NCI-H146 treated with DMSO at 0.1 percent for 48 hours (cell line): ENCODE data around the gene HRK.
"Not testable (repeated sequence)": the region's sequence is repeated elsewhere in the genome, so short reads cannot be mapped to it uniquely, and the experiment has no call there.

ENCODE experiments used
- DNase-seq: peaks from one replicate; lab custom pipeline; 2025; ENCODE audit not compliant: unreplicated experiment; lab: John Stamatoyannopoulos, UW

HRK gene

DNA sequence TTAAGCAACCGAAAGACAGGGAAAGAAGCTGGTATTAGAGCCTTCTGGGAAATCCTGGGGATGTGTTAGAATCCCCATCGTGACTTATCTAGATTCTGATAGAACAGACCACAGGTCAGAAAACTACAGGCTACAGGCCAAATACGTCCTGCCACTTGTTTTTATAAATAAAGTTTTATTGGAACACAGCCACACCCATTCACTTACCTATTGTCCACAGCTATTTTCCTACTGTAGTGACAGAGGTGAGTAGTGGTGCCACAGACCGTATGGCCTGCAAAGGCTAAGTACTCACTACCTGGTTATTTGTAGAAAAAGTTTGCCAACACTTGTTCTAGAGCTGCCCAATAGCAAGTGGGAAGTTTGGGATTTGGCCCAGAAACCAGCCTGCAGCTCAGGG lies 53.8 kb downstream of the HRK start:
- DNase-seq, result no peak

DNA sequence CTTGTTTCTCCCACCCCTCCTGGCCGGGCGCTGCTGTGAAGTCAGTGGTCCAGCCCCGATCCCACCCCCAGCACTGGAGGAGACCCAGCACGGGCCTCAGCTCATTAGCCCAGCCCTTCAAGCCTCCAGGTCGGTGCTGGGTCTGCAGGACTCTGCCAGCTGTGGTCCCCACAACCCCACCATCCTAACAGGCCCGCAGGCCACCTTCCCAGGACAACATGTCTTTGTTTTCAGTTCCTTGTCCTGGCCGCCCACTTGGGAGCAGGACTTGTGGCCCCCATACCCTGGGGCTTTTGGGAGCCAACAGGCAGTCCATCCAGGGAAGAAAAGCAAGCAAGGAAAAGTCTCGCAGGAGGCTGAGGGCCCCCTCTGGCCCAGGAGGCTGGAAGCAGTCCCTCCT lies 60.0 kb downstream of the HRK start:
- no peak for DNase-seq

- DNase-seq, result no peak
These were observed 61.1 kb downstream of the HRK start for GRCh38 chr12:116820064-116820656.

- peak; percentile 88 for DNase-seq
These were observed 62.1 kb downstream of the HRK start for GRCh38 chr12:116818948-116819832.

GRCh38 chr12:116818341-116818856 lies 62.8 kb downstream of the HRK start:
- no peak for DNase-seq

DNA sequence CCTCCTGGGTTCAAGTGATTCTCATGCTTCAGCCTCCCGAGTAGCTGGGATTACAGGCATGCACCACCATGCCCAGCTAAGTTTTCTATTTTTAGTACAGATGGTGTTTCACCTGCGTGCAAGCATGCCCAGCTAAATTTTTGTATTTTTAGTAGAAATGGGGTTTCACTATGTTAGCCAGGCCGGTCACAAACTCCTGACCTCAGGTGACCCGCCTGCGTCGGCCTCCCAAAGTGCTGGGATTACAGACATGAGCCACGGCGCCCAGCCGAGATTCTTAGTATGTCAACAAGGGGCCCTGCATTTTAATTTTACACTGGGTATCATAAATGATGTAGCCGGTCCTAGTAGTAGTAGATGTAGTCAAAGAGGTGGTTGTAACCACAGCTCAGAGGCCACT lies 66.5 kb downstream of the HRK start:
- DNase-seq, result not testable (repeated sequence)

- DNase-seq, result no peak
These were observed 67.8 kb downstream of the HRK start for GRCh38 chr12:116813271-116814041.

GRCh38 chr12:116812238-116812637 lies 69.0 kb downstream of the HRK start:
- DNase-seq, result no peak

GRCh38 chr12:116808113-116809105 lies 72.8 kb downstream of the HRK start:
- no peak for DNase-seq

DNA sequence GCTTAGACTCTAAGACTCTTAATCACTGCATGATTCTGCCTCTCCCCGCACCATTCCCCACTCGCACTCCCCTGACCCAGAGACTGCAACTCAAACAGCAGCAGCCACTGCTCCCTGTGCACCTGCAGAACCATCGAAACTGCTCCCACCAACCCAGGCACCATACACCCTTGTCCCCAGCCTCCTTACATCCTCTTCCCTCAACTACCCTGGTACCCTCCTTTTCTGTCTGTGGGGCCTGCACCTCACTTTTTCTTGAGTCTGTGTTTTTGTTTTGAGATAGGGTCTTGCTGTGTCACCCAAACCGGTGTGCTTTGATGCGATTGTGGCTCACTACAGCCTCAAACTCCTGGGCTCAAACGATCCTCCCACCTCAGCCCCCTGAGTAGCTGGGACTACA lies 73.7 kb downstream of the HRK start:
- DNase-seq, result no peak

- DNase-seq, result no peak
These were observed 74.3 kb downstream of the HRK start for GRCh38 chr12:116806845-116807440.
